Fibroblast of skin of scalp (primary cell): ENCODE results near the gene DLK2.
"Not testable (repeated sequence)": the region's sequence is repeated elsewhere in the genome, so short reads cannot be mapped to it uniquely, and the experiment has no call there.

Source experiments
- DNase-seq: peaks from one replicate; pipeline ENCODE4 v3.0.0-alpha.2; 2013

The DLK2 gene

DNA sequence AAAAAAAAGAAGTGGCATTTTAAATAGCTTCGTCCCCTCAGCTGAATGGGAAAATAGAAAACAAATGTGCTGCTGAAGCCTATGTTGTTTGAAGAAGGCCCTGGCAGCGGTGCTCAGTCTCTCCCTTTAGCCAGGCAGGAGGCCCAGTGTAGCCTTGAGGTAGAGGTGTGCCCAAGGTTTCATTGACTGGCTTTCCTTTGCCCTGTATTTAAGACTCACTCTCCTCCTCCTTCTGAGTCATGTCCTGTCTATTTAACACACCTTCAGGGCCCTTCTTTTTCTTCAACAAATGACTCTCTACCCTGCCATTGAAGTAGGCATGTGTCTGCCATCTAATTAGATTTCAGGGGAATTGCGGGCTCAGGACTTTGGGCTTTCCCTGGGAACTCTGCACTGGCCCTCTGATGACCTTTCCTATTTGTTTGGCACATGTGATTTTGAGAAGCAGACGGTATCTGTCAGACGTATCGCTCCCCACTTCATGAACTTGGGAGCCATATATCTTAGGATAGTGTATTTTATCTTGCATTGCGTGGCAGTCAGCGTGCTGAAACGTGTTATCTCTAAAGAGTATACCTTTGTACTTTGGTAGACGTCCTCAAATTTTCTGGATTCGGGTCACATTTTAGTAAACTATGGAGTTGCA, 26.4 kb upstream of the DLK2 start:
- DNase-seq = no peak

DNA sequence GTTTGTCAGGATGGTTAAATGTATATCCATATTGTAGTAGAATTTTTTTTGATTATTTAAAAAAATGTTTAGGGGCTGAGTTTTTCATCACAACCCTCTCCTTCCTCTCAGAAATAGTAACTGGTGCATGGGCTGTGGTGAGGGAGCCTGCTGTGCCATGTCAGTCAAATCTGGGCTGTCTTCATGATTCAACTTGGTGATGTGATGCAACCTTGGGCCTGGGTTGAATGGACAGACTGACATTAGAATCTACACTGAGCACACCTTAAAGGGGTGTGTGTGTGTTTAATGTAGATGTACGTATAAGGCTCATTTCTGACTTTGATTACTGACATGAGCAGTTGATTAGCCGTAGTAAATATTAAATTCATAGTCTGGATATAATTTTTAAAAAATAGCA, 25.7 kb upstream of the DLK2 start:
- peak; percentile 39 for DNase-seq

GRCh38 chr6:43478008-43478372, 22.6 kb upstream of the DLK2 start:
- DNase-seq = no peak

- DNase-seq = peak; percentile 83
Measured at GRCh38 chr6:43477235-43478007, 22.1 kb upstream of the DLK2 start, which contains the start of gene TJAP1. TJAP1 (plus strand) TSS chr6:43477570; CDS start chr6:43499002, 21,432 bp downstream.

- no peak for DNase-seq
Measured at GRCh38 chr6:43476746-43477145, 21.4 kb upstream of the DLK2 start.

DNA sequence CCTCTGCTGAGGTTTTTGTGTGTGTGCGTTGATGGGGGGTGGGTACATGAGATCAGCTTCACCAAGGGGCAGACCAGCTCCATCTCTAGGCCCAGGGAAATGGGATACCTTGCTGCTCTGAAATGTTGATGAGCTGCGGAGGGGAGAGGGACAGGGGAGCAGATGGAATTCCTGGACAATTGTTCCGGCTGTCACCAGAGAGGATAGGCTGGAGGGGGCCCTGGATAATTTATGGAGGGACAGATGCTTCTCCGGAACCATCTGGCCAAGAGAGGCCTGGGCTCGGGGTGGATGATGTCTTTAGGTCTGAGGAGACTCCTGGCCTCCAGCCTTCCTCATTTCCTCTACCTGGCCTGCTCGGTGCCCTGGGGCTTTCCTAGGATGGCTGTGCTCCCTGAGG, 20.2 kb upstream of the DLK2 start:
- DNase-seq = no peak

- no peak for DNase-seq
Measured at GRCh38 chr6:43472515-43472914, 17.2 kb upstream of the DLK2 start.

DNA sequence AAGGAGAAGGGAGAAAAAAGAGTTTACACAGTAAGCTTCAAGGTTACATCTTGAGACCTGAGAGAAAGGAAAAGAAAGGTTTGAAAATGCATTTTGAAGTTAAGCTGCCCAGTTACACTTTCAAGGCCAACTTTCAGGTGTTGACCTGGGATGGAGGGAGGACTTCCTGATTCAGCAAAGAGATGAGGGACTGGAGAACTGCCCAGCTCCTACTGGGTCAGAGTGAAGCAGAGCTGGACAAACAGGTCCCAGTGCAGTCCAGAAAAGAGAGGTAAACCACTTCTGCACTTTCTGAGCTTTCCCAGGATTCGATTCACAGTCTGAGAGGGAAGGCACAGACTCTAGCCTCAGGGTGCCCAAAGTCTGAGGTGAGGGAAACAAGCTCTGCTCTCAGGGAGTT, 16.1 kb upstream of the DLK2 start:
- no peak for DNase-seq

DNA sequence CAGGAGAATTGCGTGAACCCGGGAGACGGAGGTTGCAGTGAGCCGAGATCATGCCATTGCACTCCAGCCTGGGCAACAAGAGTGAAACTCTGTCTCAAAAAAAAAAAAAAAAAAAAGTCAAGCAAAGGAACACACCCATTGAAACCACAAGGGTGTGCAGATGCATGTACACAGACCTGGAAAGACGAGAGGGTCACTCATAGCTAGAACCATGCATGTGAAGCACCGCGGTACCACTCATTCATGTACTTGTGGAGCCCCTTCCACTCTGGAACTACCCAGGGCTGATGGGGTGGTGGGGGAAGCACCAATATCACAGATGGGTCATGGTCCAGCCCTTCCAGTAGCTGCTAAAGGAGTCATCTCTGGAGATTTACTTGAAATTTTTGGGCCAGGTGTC, 14.6 kb upstream of the DLK2 start:
- no peak for DNase-seq

DNA sequence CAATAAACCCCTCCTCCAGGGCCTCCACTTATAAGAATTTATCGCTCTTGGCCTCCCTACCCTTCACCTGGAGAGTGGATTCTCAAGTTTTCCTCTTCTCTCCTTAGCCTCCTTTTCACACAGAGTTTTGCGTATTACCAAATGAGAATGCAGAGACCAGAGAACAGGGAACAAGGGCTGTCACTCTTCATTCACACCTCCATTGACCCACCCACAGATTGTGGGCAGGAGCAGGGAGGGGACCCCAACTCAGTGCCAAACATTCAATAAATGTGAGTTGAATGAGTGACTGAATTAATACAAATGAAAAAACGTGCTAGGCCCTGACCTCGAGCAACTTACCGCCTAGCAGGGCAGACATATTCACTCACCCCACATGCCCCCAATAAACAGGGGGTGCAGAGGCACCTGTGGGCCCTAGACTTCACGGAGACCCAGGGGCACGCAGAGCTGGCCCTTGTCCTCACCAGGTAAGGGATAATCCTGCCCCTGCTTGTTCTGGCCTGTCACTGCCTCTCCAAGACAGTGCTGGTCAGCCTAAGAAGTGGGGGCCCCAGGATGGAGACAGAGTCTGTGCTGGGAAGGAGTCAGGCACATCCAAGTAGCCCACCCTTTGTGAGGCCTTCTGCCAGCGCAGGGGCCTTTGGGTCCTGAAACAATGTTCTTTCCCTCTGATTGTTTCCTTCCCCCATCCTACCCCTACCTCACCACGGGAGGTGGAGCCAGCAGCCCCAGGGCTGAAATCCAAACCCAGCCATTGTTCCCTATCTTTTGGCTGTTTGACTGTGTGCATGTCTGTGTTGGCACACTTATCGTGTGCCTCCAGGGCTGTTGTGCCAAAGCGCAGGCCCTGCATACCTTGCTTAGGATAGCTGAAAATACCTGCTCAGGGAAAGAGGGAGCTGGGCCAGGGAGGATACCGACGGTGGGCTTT, 13.7 kb upstream of the DLK2 start:
- no peak for DNase-seq

GRCh38 chr6:43468240-43468639, 12.9 kb upstream of the DLK2 start:
- DNase-seq = no peak

GRCh38 chr6:43467752-43468151, 12.4 kb upstream of the DLK2 start:
- DNase-seq = no peak

DNA sequence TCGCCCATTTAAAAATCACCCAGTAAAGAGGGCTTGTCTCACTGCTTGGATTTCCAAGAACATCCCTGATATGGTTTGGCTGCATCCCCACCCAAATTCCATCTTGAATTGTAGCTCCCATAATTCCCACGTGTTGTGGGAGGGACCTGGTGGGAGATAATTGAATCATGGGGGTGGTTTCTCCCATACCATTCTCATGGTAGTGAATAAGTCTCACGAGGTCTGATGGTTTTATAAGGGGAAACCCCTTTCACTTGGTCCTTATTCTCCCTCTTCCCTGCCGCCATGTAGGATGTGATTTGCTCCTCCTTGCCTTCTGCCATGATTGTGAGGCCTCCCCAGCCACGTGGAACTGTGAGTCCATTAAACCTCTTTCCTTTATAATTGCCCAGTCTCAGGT, 11.9 kb upstream of the DLK2 start:
- DNase-seq = not testable (repeated sequence)

GRCh38 chr6:43465948-43466347, 10.6 kb upstream of the DLK2 start:
- no peak for DNase-seq

DNA sequence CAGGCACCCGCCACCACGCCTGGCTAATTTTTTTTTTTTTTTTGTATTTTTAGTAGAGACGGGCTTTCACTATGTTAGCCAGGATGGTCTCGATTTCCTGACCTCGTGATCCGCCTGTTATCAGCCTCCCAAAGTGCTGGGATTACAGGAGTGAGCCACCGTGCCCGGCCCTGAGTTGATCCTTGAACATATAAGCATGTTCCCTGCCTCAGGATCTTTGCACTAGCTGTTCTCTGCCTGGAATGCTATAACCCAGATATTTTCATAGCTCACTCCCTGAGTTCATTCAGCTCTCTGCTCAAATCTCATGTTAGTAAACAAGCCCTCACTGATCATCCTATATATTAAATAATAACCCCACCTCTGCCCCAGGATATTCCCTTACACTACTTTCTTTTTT, 9.0 kb upstream of the DLK2 start:
- no peak for DNase-seq

DNA sequence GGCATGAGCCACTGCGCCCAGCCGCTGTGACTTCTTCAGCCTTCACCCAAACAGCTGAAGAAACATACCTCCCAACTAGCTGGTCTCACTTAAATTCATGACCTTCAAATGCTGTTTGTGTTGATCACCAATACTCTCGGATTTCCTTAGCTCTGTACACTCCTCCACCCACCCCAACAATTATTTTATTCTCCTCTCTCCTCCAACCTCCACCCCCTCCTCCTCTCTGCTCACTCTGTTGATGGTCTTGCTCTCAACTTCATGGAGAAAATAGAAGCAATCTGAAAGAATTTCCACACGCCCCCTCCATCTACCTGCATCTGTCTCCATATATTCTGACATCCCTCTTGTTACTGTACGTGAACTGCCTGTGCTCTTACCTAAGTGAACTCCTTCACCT, 6.6 kb upstream of the DLK2 start:
- no peak for DNase-seq

DNA sequence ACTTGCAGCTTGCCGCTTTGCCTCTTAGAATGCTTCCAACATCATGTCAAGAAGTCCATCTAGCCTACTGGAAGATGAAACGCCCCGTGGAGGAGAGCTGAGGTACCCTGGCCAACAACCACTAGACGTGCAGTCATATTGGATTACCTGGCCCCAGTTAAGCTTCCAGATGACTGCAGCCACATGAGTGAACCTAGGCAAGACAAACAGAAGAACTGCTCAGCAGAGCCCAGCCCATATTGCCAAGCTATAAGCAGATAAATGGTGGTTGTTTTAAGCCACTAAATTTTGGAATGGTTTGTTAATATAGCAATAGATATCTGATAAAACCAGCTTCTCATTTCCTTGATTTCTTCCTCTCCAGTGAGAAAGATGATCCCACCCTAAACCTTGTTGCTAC, 4.7 kb upstream of the DLK2 start:
- no peak for DNase-seq

DNA sequence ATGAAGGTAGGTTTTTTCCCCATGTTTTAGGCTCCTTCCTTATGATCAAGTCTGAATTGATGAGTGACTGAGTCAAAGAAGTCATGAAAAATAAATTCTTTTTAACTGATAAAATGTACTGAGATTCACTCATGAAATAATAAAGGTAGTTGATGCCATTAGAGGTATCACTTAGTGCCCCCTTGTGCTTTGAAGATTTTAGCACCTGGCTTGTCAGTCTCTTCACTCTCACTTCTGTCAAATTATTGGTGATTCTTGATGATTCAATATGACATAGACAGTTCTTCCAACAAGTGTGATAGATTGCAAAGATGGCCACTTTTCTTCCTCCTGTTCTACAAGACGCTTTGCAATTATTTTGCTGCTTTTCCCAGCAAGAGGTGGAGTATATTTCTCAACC, 4.2 kb upstream of the DLK2 start:
- DNase-seq = no peak

DNA sequence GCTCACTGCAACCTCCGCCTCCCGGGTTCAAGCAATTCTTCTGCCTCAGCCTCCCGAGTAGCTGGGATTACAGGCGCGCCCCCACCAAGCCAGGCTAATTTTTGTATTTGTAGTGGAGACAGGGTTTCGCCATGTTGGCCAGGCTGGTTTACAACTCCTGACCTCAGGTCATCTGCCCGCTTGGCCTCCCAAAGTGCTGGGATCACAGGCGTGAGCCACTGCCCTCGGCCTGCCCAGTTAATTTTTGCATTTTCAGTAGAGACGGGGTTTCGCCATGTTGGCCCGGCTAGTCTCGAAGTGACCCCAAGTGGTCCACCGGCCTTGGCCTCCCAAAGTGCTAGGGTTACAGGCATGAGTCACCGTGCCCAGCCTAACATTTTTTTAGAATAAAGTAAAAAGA, 2.8 kb upstream of the DLK2 start:
- not testable (repeated sequence) for DNase-seq

DNA sequence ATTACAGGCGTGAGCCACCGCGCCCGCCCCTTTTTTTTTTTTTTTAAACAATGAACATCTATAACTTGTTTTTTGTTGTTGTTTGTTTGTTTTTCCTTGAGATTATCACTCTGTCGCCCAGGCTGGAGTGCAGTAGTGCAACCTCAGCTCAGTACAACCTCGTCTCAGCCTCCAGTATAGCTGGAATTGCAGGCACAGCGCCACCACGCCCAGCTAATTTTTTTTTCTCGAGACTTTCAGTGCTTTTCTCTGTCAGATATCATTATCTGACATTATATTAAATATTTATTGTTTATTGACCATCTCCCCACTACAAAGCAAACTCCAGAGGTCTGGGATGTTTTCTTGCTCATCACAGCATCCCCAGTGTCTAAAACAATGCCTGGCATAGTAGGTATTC, 2.3 kb upstream of the DLK2 start:
- no peak for DNase-seq

GRCh38 chr6:43454696-43455530, 435 bp downstream of the DLK2 start:
- peak; percentile 75 for DNase-seq

DNA sequence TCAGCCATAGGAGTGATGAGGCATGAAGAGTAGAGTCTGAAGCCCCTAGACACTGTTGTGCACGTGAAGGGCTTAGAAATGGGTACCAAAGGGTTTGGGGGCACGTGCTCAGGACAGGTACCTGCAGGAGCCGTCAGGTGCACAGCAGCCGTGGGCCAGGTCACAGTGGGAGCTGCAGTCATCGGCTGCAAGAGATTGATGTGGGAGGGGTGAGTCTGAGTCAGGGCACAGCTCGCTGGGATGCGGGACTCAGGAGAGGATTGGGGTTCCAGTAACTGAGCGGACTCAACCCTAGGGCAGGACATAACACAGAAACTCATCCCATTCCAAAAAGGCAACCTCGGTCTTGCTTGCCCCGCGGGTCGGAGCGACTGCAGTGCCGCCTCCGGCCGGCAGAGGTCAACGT, 1.1 kb downstream of the DLK2 start:
- no peak for DNase-seq
